Immature natural killer cell (primary cell): ENCODE results near the gene OR6C75. TPM values are rescaled to one million over a fixed set of nuclear protein-coding genes. Genes with fewer than 3 reads are reported as not detected.
"Not testable (repeated sequence)": the region's sequence is repeated elsewhere in the genome, so short reads cannot be mapped to it uniquely, and the experiment has no call there.

ENCODE experiments used
- DNase-seq, 3 donors: peaks; one replicate each; pipeline ENCODE4 v3.0.0; 2022; ENCODE audit warnings: mixed read lengths in 1 of 3
- H3K27ac Mint-ChIP-seq, 6 donors: one replicate each; pipeline ENCODE4 v1.8.0; 2020; ENCODE audit warnings: mixed read lengths in 6 of 6, mild to moderate bottlenecking in 5 of 6, inconsistent platforms in 4 of 6, moderate library complexity in 3 of 6
- H3K27me3 Mint-ChIP-seq, 3 donors: one replicate each; pipeline ENCODE4 v1.8.0; 2020 to 2021; ENCODE audit warnings: low read depth in 3 of 3, mild to moderate bottlenecking in 3 of 3, mixed read lengths in 3 of 3, moderate library complexity in 3 of 3, inconsistent platforms in 1 of 3
- H3K36me3 Mint-ChIP-seq, 3 donors: one replicate each; pipeline ENCODE4 v1.8.0; 2020; ENCODE audit warnings: mixed read lengths in 3 of 3, inconsistent platforms in 2 of 3, mild to moderate bottlenecking in 2 of 3
- H3K4me1 Mint-ChIP-seq, 2 donors: one replicate each; pipeline ENCODE4 v1.8.0; 2020; ENCODE audit warnings: inconsistent platforms in 2 of 2, mild to moderate bottlenecking in 2 of 2, mixed read lengths in 2 of 2, moderate library complexity in 1 of 2
- H3K4me3 Mint-ChIP-seq, 5 donors: one replicate each; pipeline ENCODE4 v1.8.0; 2020; ENCODE audit warnings: mild to moderate bottlenecking in 5 of 5, mixed read lengths in 5 of 5, inconsistent platforms in 3 of 5, moderate library complexity in 3 of 5
- H3K9me3 Mint-ChIP-seq, 6 donors: one replicate each; pipeline ENCODE4 v1.8.0; 2020; ENCODE audit warnings: mild to moderate bottlenecking in 6 of 6, mixed read lengths in 6 of 6, inconsistent platforms in 4 of 6, moderate library complexity in 3 of 6
- polyA plus RNA-seq, 3 donors: library from polyadenylated mRNA; unstranded; fragments of 300-500 nt; fragmentation: Illumina TruSeq; gene quantifications; one replicate each; pipeline ENCODE4 v1.2.3, GENCODE V29; 2021

Gene OR6C75
- polyA plus RNA-seq = not detected

GRCh38 chr12:55362675-55363074 lies at the start of gene OR6C75:
Gene OR6C75 (plus strand): TSS chr12:55362975. CDS start chr12:55365111, 2,136 bp downstream.
- Mint-ChIP-seq H3K4me3 (no peak within 1 kb of the TSS), H3K36me3 (no peaks in the 10 kb centered on the region), H3K27me3 (peaks cover 0 to 14% (median 2%) of the 10 kb centered on the region in 3 donors), H3K27ac (no peak within 1 kb of the TSS), H3K9me3 (peaks cover 0 to 2% (median 0%) of the 10 kb centered on the region in 6 donors), H3K4me1 (no peaks in the 10 kb centered on the region)
- DNase-seq = no peak

- Mint-ChIP-seq H3K27me3 (peaks cover 2 to 10% (median 5%) of the 10 kb centered on the region in 3 donors), H3K36me3 (no peaks in the 10 kb centered on the region), H3K4me3 (no peak within 1 kb of the TSS), H3K9me3 (no peaks in the 10 kb centered on the region), H3K4me1 (no peaks in the 10 kb centered on the region), H3K27ac (no peak within 1 kb of the TSS)
- DNase-seq = no peak
Measured at GRCh38 chr12:55314043-55314442, 48.7 kb upstream of the OR6C75 start, which contains the start of gene OR6C1. Gene OR6C1 (plus strand): TSS chr12:55314343. CDS start chr12:55320600, 6,257 bp downstream.

- H3K36me3 Mint-ChIP-seq = no peaks in the 10 kb centered on the region
- H3K4me1 Mint-ChIP-seq = no peaks in the 10 kb centered on the region
- H3K9me3 Mint-ChIP-seq = no peaks in the 10 kb centered on the region
- peaks cover 2 to 7% (median 4%) of the 10 kb centered on the region in 3 donors for H3K27me3 Mint-ChIP-seq
- no peak overlapping the region for H3K4me3 Mint-ChIP-seq
- DNase-seq = no peak
- H3K27ac Mint-ChIP-seq = no peak overlapping the region
Measured at GRCh38 chr12:55320201-55320600, 42.6 kb upstream of the OR6C75 start.

- not testable (repeated sequence) for H3K9me3 Mint-ChIP-seq, H3K27me3 Mint-ChIP-seq, H3K4me3 Mint-ChIP-seq, DNase-seq, H3K27ac Mint-ChIP-seq, H3K4me1 Mint-ChIP-seq, H3K36me3 Mint-ChIP-seq
Measured at GRCh38 chr12:55325801-55326200, 37.0 kb upstream of the OR6C75 start.

GRCh38 chr12:55330446-55330845 lies 32.3 kb upstream of the OR6C75 start, which contains the start of gene OR6C3:
Gene OR6C3 (plus strand): TSS chr12:55330746. CDS start chr12:55331701, 955 bp downstream.
- no peak for DNase-seq
- no peaks in the 10 kb centered on the region for H3K36me3 Mint-ChIP-seq
- peaks cover 0 to 2% (median 0%) of the 10 kb centered on the region in 6 donors for H3K9me3 Mint-ChIP-seq
- H3K4me3 Mint-ChIP-seq = no peak within 1 kb of the TSS
- H3K27ac Mint-ChIP-seq = no peak within 1 kb of the TSS
- no peaks in the 10 kb centered on the region for H3K4me1 Mint-ChIP-seq
- peaks cover 0 to 9% (median 4%) of the 10 kb centered on the region in 3 donors for H3K27me3 Mint-ChIP-seq

GRCh38 chr12:55336002-55336401 lies 26.8 kb upstream of the OR6C75 start:
- DNase-seq = no peak
- Mint-ChIP-seq H3K4me3 (no peak overlapping the region), H3K9me3 (no peaks in the 10 kb centered on the region), H3K4me1 (no peaks in the 10 kb centered on the region), H3K27me3 (peaks cover 2 to 17% (median 6%) of the 10 kb centered on the region in 3 donors), H3K27ac (no peak overlapping the region), H3K36me3 (no peaks in the 10 kb centered on the region)

GRCh38 chr12:55355338-55355737 lies 7.4 kb upstream of the OR6C75 start:
- DNase-seq, H3K27me3 Mint-ChIP-seq, H3K4me1 Mint-ChIP-seq, H3K27ac Mint-ChIP-seq, H3K36me3 Mint-ChIP-seq, H3K4me3 Mint-ChIP-seq, H3K9me3 Mint-ChIP-seq: not testable (repeated sequence)

GRCh38 chr12:55365086-55365485 lies 2.3 kb downstream of the OR6C75 start:
- Mint-ChIP-seq H3K9me3 (peaks cover 0 to 2% (median 0%) of the 10 kb centered on the region in 6 donors), H3K4me1 (no peaks in the 10 kb centered on the region), H3K27me3 (peaks cover 0 to 10% (median 2%) of the 10 kb centered on the region in 3 donors), H3K27ac (no peak overlapping the region), H3K36me3 (no peaks in the 10 kb centered on the region), H3K4me3 (no peak overlapping the region)
- no peak for DNase-seq

- no peak for DNase-seq
- H3K36me3 Mint-ChIP-seq = no peaks in the 10 kb centered on the region
- no peak overlapping the region for H3K4me3 Mint-ChIP-seq
- no peak overlapping the region for H3K27ac Mint-ChIP-seq
- H3K4me1 Mint-ChIP-seq = no peaks in the 10 kb centered on the region
- H3K9me3 Mint-ChIP-seq = peaks cover 0 to 3% (median 0%) of the 10 kb centered on the region in 6 donors
- peaks cover 5 to 7% (median 6%) of the 10 kb centered on the region in 3 donors for H3K27me3 Mint-ChIP-seq
Measured at GRCh38 chr12:55372521-55372920, 9.7 kb downstream of the OR6C75 start.

GRCh38 chr12:55385891-55386290 lies 23.1 kb downstream of the OR6C75 start:
- Mint-ChIP-seq H3K36me3 (no peaks in the 10 kb centered on the region), H3K27me3 (peaks cover 1 to 3% (median 2%) of the 10 kb centered on the region in 3 donors), H3K27ac (no peak overlapping the region), H3K4me3 (no peak overlapping the region), H3K9me3 (no peaks in the 10 kb centered on the region), H3K4me1 (no peaks in the 10 kb centered on the region)
- no peak for DNase-seq

GRCh38 chr12:55392032-55392795 lies 29.4 kb downstream of the OR6C75 start:
- H3K36me3 Mint-ChIP-seq = no peaks in the 10 kb centered on the region
- no peak for DNase-seq
- H3K4me1 Mint-ChIP-seq = no peaks in the 10 kb centered on the region
- no peak overlapping the region for H3K27ac Mint-ChIP-seq
- peaks cover 0 to 4% (median 3%) of the 10 kb centered on the region in 3 donors for H3K27me3 Mint-ChIP-seq
- H3K9me3 Mint-ChIP-seq = no peaks in the 10 kb centered on the region
- H3K4me3 Mint-ChIP-seq = no peak overlapping the region

- no peaks in the 10 kb centered on the region for H3K9me3 Mint-ChIP-seq
- H3K36me3 Mint-ChIP-seq = no peaks in the 10 kb centered on the region
- H3K4me1 Mint-ChIP-seq = no peaks in the 10 kb centered on the region
- no peak overlapping the region for H3K27ac Mint-ChIP-seq
- no peak overlapping the region for H3K4me3 Mint-ChIP-seq
- DNase-seq = no peak
- peaks cover 0 to 4% (median 0%) of the 10 kb centered on the region in 3 donors for H3K27me3 Mint-ChIP-seq
Measured at GRCh38 chr12:55396326-55396725, 33.6 kb downstream of the OR6C75 start.

- Mint-ChIP-seq H3K27ac (no peak within 1 kb of the TSS), H3K9me3 (no peaks in the 10 kb centered on the region), H3K4me1 (no peaks in the 10 kb centered on the region), H3K36me3 (no peaks in the 10 kb centered on the region), H3K4me3 (no peak within 1 kb of the TSS), H3K27me3 (peaks cover 0 to 4% (median 2%) of the 10 kb centered on the region in 3 donors)
- DNase-seq = no peak
Measured at GRCh38 chr12:55400229-55400628, 37.5 kb downstream of the OR6C75 start, which contains the start of gene OR6C65. Gene OR6C65 (plus strand): TSS chr12:55400529. CDS start chr12:55400529, 0 bp downstream.

GRCh38 chr12:55407866-55408265 lies 45.1 kb downstream of the OR6C75 start:
- H3K27ac Mint-ChIP-seq = no peak overlapping the region
- DNase-seq = no peak
- peaks cover 1 to 4% (median 3%) of the 10 kb centered on the region in 3 donors for H3K27me3 Mint-ChIP-seq
- H3K36me3 Mint-ChIP-seq = no peaks in the 10 kb centered on the region
- no peaks in the 10 kb centered on the region for H3K4me1 Mint-ChIP-seq
- H3K4me3 Mint-ChIP-seq = no peak overlapping the region
- H3K9me3 Mint-ChIP-seq = no peaks in the 10 kb centered on the region
